ENCODE results near the gene CEP83. TPM values are rescaled to one million over a fixed set of nuclear protein-coding genes. Genes with fewer than 3 reads are reported as not detected.

CEP83 gene
- total and polyA plus RNA-seq, 9 of the 15 experiments (the other 6 are each of a cell fraction or from before 2014, with no cell fraction given): 5.3 to 40.5 (median 31.3) TPM

- intact Hi-C loops (cut with micrococcal nuclease) (loop anchor here (10.0 kb wide), 1 partner anchor 230 kb away; no protein-coding TSS in a partner anchor), in situ Hi-C loops (cut with MboI) (no loop called here)
- ATAC-seq (no peak), DNase-seq (ENCODE audit: extremely low read depth in 1 of 4, low spot score in 3 of 4) (no peak), FAIRE-seq (no peak)
- CTCF ChIA-PET (ENCODE audit: low intra/inter-chr PET ratio): no interaction called here
- Histone ChIP-seq H3K36me3 (ENCODE audit: control insufficient read depth, insufficient read depth, low read length) (peaks cover 68% of the 10 kb centered on the region), H3K4me2 (ENCODE audit: insufficient read depth, low read length) (no peak overlapping the region), H2AFZ (ENCODE audit: low read depth, low read length) (no peak overlapping the region), H3K79me2 (ENCODE audit: control insufficient read depth, insufficient read depth, low read length) (no peaks in the 10 kb centered on the region), H3K27ac (ENCODE audit: extremely low read depth, low read depth, low read length) (no peak overlapping the region), H3K4me3 (no peak overlapping the region), H3K9ac (ENCODE audit: insufficient read depth in 1 of 2, low read depth in 2 of 2, low read length in 2 of 2) (no peak overlapping the region), H4K20me1 (replicated peaks; ENCODE audit: control insufficient read depth, insufficient read depth, low read length) (no peaks in the 10 kb centered on the region), H3K27me3 (ENCODE audit: control insufficient read depth in 2 of 2, insufficient read depth in 2 of 2, low read length in 2 of 2) (no peaks in the 10 kb centered on the region), H3K9me3 (replicated peaks; ENCODE audit: control insufficient read depth, insufficient read depth, low read depth, low read length) (no peaks in the 10 kb centered on the region), H3K4me1 (replicated peaks in 1 of 2; ENCODE audit: control insufficient read depth in 2 of 2, insufficient read depth in 2 of 2, low read length in 2 of 2) (no peaks in the 10 kb centered on the region; a peak in 2 of 5 replicates), H3K9me1 (ENCODE audit: control insufficient read depth, insufficient read depth, low read length) (no peaks in the 10 kb centered on the region)
- 100% methylated on average over 3 of the region's 3 CpGs for WGBS (ENCODE audit: insufficient coverage, low coverage, missing lambda C conversion rate)
- TF ChIP-seq CBX1 (IDR thresholded peaks at IDR 0.05; ENCODE audit: low read depth) (no peak), SP2 (IDR thresholded peaks at IDR 0.05; ENCODE audit: extremely low read depth, low read depth, low read length, poor library complexity, severe bottlenecking) (no peak), PHB (CRISPR knock-in tag; IDR thresholded peaks at IDR 0.05) (no peak), NONO (IDR thresholded peaks at IDR 0.05; ENCODE audit: low read depth in 2 of 2, low read length in 1 of 2) (no peak), CHD2 (IDR thresholded peaks at IDR 0.05; ENCODE audit: low read depth, low read length) (no peak), NCOA1 (IDR thresholded peaks at IDR 0.05; ENCODE audit: low read depth) (no peak), ZNF174 (CRISPR knock-in tag; IDR thresholded peaks at IDR 0.05) (no peak), ILF3 (IDR thresholded peaks at IDR 0.05; ENCODE audit: borderline replicate concordance) (no peak), GABPB1 (CRISPR knock-in tag; IDR thresholded peaks at IDR 0.05) (no peak), ZC3H8 (IDR thresholded peaks at IDR 0.05) (no peak), MYBL2 (IDR thresholded peaks at IDR 0.05; ENCODE audit: low read depth) (no peak), MYBL2 (CRISPR knock-in tag; IDR thresholded peaks at IDR 0.05; ENCODE audit: borderline replicate concordance) (no peak), CEBPB (tag; IDR thresholded peaks at IDR 0.05) (no peak), TRIM25 (IDR thresholded peaks at IDR 0.05; ENCODE audit: borderline replicate concordance) (no peak), MEIS2 (IDR thresholded peaks at IDR 0.05; ENCODE audit: partially characterized antibody) (no peak), NCOR1 (IDR thresholded peaks at IDR 0.05) (no peak), FOXJ2 (tag; IDR thresholded peaks at IDR 0.05) (no peak), ZNF586 (CRISPR knock-in tag; conservative IDR thresholded peaks at IDR 0.05) (no peak)
- no TSS peak for BruUV-seq (replicated peaks)
- POLR2A ChIA-PET: interaction anchor here (0.6 to 1.5 kb wide), 2 partner anchors 15 to 43 kb away, joined by 3 read pairs; no protein-coding TSS in a partner anchor
Measured at GRCh38 chr12:94304566-94305061, 155.1 kb downstream of the CEP83 start.

Measured in K562 (cell line).